Measurements from ENCODE around the gene MT1H. TPM values are rescaled to one million over a fixed set of nuclear protein-coding genes. Genes with fewer than 3 reads are reported as not detected.

Gene MT1H
- total RNA-seq, 5 donors from 2014 or later (not counting 1 experiment from before 2014, with no cell fraction given) = 1.4 TPM; not detected in 4

GRCh38 chr16:56708525-56709442 is 39.2 kb downstream of the MT1H start:
- H3K4me1 ChIP-seq (ENCODE audit: control insufficient read depth in 1 of 2, extremely low read depth in 1 of 2, insufficient read depth in 2 of 2, low read length in 2 of 2) = peaks cover 14 to 31% of the 10 kb centered on the region in 2 experiments
- peak overlapping the region; percentile 41 to 48 for H3K4me3 ChIP-seq (ENCODE audit: control insufficient read depth in 1 of 2, extremely low read depth in 1 of 2, low read length in 1 of 2)
- Mint-ChIP-seq H3K9me3 (no peaks in the 10 kb centered on the region), H3K36me3 (no peaks in the 10 kb centered on the region), H3K27ac (peak overlapping the region; percentile 94 to 97), H3K27me3 (no peaks in the 10 kb centered on the region), H3K4me1 (peaks cover 36 to 48% (median 43%) of the 10 kb centered on the region in 3 donors), H3K4me3 (peak overlapping the region; percentile 76 to 95 (median 80))
- no peaks in the 10 kb centered on the region for H3K9me3 ChIP-seq
- peak overlapping the region; percentile 63 for H3K27ac ChIP-seq (ENCODE audit: low read length)
- ChIA-PET CTCF (interaction anchor here (0.6 to 1.4 kb wide), 6 partner anchors 8 to 213 kb away, joined by 3 to 6 read pairs (median 4); no protein-coding TSS in a partner anchor), POLR2A (interaction anchor here (0.6 to 0.7 kb wide), 2 partner anchors 70 to 312 kb away, joined by 3 read pairs; no protein-coding TSS in a partner anchor)
- ATAC-seq (replicated peaks in 1 of 4) = peak; percentile 93 to 95 (median 95)
- no peaks in the 10 kb centered on the region for H3K36me3 ChIP-seq (ENCODE audit: control insufficient read depth in 2 of 2, extremely low read depth in 1 of 2, insufficient read depth in 1 of 2, low read length in 1 of 2)
- DNase-seq = peak in 33 of 35 experiments; percentile 10 to 67 (median 38)
- WGBS (ENCODE audit: insufficient coverage) = 35% methylated on average over 4 of the region's 13 CpGs
- H3K27me3 ChIP-seq (replicated peaks in 1 of 2; ENCODE audit: control insufficient read depth in 2 of 2, extremely low read depth in 1 of 2, insufficient read depth in 2 of 2, low read length in 1 of 2) = no peaks in the 10 kb centered on the region

GRCh38 chr16:56709443-56710040 is 39.9 kb downstream of the MT1H start:
- no peaks in the 10 kb centered on the region for H3K27me3 Mint-ChIP-seq
- peak overlapping the region; percentile 76 to 95 (median 80) for H3K4me3 Mint-ChIP-seq
- WGBS (ENCODE audit: insufficient coverage) = no CpG with 5 or more reads among the region's 4 CpGs
- no peak for ATAC-seq (replicated peaks in 1 of 4)
- DNase-seq = no peak
- H3K9me3 ChIP-seq = no peaks in the 10 kb centered on the region
- H3K27me3 ChIP-seq (replicated peaks in 1 of 2; ENCODE audit: control insufficient read depth in 2 of 2, extremely low read depth in 1 of 2, insufficient read depth in 2 of 2, low read length in 1 of 2) = no peaks in the 10 kb centered on the region
- no peaks in the 10 kb centered on the region for H3K36me3 ChIP-seq (ENCODE audit: control insufficient read depth in 2 of 2, extremely low read depth in 1 of 2, insufficient read depth in 1 of 2, low read length in 1 of 2)
- H3K4me1 Mint-ChIP-seq = peaks cover 36 to 48% (median 43%) of the 10 kb centered on the region in 3 donors
- peaks cover 14 to 31% of the 10 kb centered on the region in 2 experiments for H3K4me1 ChIP-seq (ENCODE audit: control insufficient read depth in 1 of 2, extremely low read depth in 1 of 2, insufficient read depth in 2 of 2, low read length in 2 of 2)
- no peaks in the 10 kb centered on the region for H3K9me3 Mint-ChIP-seq
- H3K27ac Mint-ChIP-seq = peak overlapping the region; percentile 94 to 97
- peak overlapping the region; percentile 41 to 48 for H3K4me3 ChIP-seq (ENCODE audit: control insufficient read depth in 1 of 2, extremely low read depth in 1 of 2, low read length in 1 of 2)
- H3K27ac ChIP-seq (ENCODE audit: low read length) = peak overlapping the region; percentile 63
- CTCF ChIA-PET = interaction anchor here in 1 of 2 donors (0.6 kb wide), 2 partner anchors 75 to 212 kb away, joined by 3 to 4 read pairs; no protein-coding TSS in a partner anchor
- POLR2A ChIA-PET = interaction anchor here in 1 of 2 donors (0.7 kb wide), 1 partner anchor 69 kb away, joined by 3 read pairs; no protein-coding TSS in a partner anchor
- no peaks in the 10 kb centered on the region for H3K36me3 Mint-ChIP-seq

- Mint-ChIP-seq H3K4me3 (peak overlapping the region; percentile 18 to 95 (median 76)), H3K4me1 (peaks cover 36 to 48% (median 43%) of the 10 kb centered on the region in 3 donors), H3K9me3 (no peaks in the 10 kb centered on the region), H3K36me3 (no peaks in the 10 kb centered on the region), H3K27me3 (no peaks in the 10 kb centered on the region), H3K27ac (peak overlapping the region; percentile 94 to 97)
- Histone ChIP-seq H3K4me3 (ENCODE audit: control insufficient read depth in 1 of 2, extremely low read depth in 1 of 2, low read length in 1 of 2) (peak overlapping the region in 1 of 2 donors; percentile 48), H3K4me1 (ENCODE audit: control insufficient read depth in 1 of 2, extremely low read depth in 1 of 2, insufficient read depth in 2 of 2, low read length in 2 of 2) (peaks cover 14 to 31% of the 10 kb centered on the region in 2 experiments), H3K9me3 (no peaks in the 10 kb centered on the region), H3K27ac (ENCODE audit: low read length) (peak overlapping the region; percentile 63), H3K27me3 (replicated peaks in 1 of 2; ENCODE audit: control insufficient read depth in 2 of 2, extremely low read depth in 1 of 2, insufficient read depth in 2 of 2, low read length in 1 of 2) (no peaks in the 10 kb centered on the region), H3K36me3 (ENCODE audit: control insufficient read depth in 2 of 2, extremely low read depth in 1 of 2, insufficient read depth in 1 of 2, low read length in 1 of 2) (no peaks in the 10 kb centered on the region)
- no peak for ATAC-seq (replicated peaks in 1 of 4)
- WGBS (ENCODE audit: insufficient coverage) = 94% methylated on average over 2 of the region's 3 CpGs
- DNase-seq = no peak
- POLR2A ChIA-PET = interaction anchor here in 1 of 2 donors (0.6 kb wide), 1 partner anchor 135 kb away, joined by 3 read pairs; no protein-coding TSS in a partner anchor
- CTCF ChIA-PET = no interaction called here
Observed at GRCh38 chr16:56710181-56710737, 40.6 kb downstream of the MT1H start.

GRCh38 chr16:56711862-56712261 is 42.2 kb downstream of the MT1H start:
- Histone ChIP-seq H3K27ac (ENCODE audit: low read length) (no peak overlapping the region), H3K36me3 (ENCODE audit: control insufficient read depth in 2 of 2, extremely low read depth in 1 of 2, insufficient read depth in 1 of 2, low read length in 1 of 2) (no peaks in the 10 kb centered on the region), H3K9me3 (no peaks in the 10 kb centered on the region), H3K4me3 (ENCODE audit: control insufficient read depth in 1 of 2, extremely low read depth in 1 of 2, low read length in 1 of 2) (no peak overlapping the region), H3K4me1 (ENCODE audit: control insufficient read depth in 1 of 2, extremely low read depth in 1 of 2, insufficient read depth in 2 of 2, low read length in 2 of 2) (peaks cover 14 to 31% of the 10 kb centered on the region in 2 experiments), H3K27me3 (replicated peaks in 1 of 2; ENCODE audit: control insufficient read depth in 2 of 2, extremely low read depth in 1 of 2, insufficient read depth in 2 of 2, low read length in 1 of 2) (no peaks in the 10 kb centered on the region)
- H3K9me3 Mint-ChIP-seq = no peaks in the 10 kb centered on the region
- CTCF ChIA-PET = no interaction called here
- H3K27ac Mint-ChIP-seq = peak overlapping the region in 1 of 2 donors; percentile 69
- peaks cover 36 to 48% (median 40%) of the 10 kb centered on the region in 3 donors for H3K4me1 Mint-ChIP-seq
- POLR2A ChIA-PET = no interaction called here
- DNase-seq (no peak), ATAC-seq (replicated peaks in 1 of 4) (no peak)
- no peaks in the 10 kb centered on the region for H3K36me3 Mint-ChIP-seq
- WGBS (ENCODE audit: insufficient coverage) = no CpG with 5 or more reads among the region's 2 CpGs
- no peaks in the 10 kb centered on the region for H3K27me3 Mint-ChIP-seq
- peak overlapping the region in 1 of 3 donors; percentile 5 for H3K4me3 Mint-ChIP-seq

GRCh38 chr16:56713794-56714193 is 44.2 kb downstream of the MT1H start:
- Mint-ChIP-seq H3K4me1 (peaks cover 23 to 30% (median 27%) of the 10 kb centered on the region in 3 donors), H3K4me3 (no peak overlapping the region), H3K27me3 (no peaks in the 10 kb centered on the region), H3K27ac (no peak overlapping the region), H3K9me3 (no peaks in the 10 kb centered on the region), H3K36me3 (no peaks in the 10 kb centered on the region)
- H3K4me3 ChIP-seq (ENCODE audit: control insufficient read depth in 1 of 2, extremely low read depth in 1 of 2, low read length in 1 of 2) = no peak overlapping the region
- POLR2A ChIA-PET = no interaction called here
- peaks cover 9 to 19% of the 10 kb centered on the region in 2 experiments for H3K4me1 ChIP-seq (ENCODE audit: control insufficient read depth in 1 of 2, extremely low read depth in 1 of 2, insufficient read depth in 2 of 2, low read length in 2 of 2)
- no peaks in the 10 kb centered on the region for H3K36me3 ChIP-seq (ENCODE audit: control insufficient read depth in 2 of 2, extremely low read depth in 1 of 2, insufficient read depth in 1 of 2, low read length in 1 of 2)
- no peaks in the 10 kb centered on the region for H3K27me3 ChIP-seq (replicated peaks in 1 of 2; ENCODE audit: control insufficient read depth in 2 of 2, extremely low read depth in 1 of 2, insufficient read depth in 2 of 2, low read length in 1 of 2)
- H3K9me3 ChIP-seq = no peaks in the 10 kb centered on the region
- no peak for ATAC-seq (replicated peaks in 1 of 4)
- no peak overlapping the region for H3K27ac ChIP-seq (ENCODE audit: low read length)
- CTCF ChIA-PET = interaction anchor here in 1 of 2 donors (0.7 kb wide), 1 partner anchor 49 kb away, joined by 7 read pairs; no protein-coding TSS in a partner anchor
- 100% methylated on average over 1 of the region's 2 CpGs for WGBS (ENCODE audit: insufficient coverage)
- DNase-seq = no peak

- Histone ChIP-seq H3K4me3 (ENCODE audit: control insufficient read depth in 1 of 2, extremely low read depth in 1 of 2, low read length in 1 of 2) (no peak overlapping the region), H3K36me3 (ENCODE audit: control insufficient read depth in 2 of 2, extremely low read depth in 1 of 2, insufficient read depth in 1 of 2, low read length in 1 of 2) (no peaks in the 10 kb centered on the region), H3K9me3 (no peaks in the 10 kb centered on the region), H3K27ac (ENCODE audit: low read length) (no peak overlapping the region), H3K4me1 (ENCODE audit: control insufficient read depth in 1 of 2, extremely low read depth in 1 of 2, insufficient read depth in 2 of 2, low read length in 2 of 2) (peaks cover 0 to 6% of the 10 kb centered on the region in 2 experiments), H3K27me3 (replicated peaks in 1 of 2; ENCODE audit: control insufficient read depth in 2 of 2, extremely low read depth in 1 of 2, insufficient read depth in 2 of 2, low read length in 1 of 2) (no peaks in the 10 kb centered on the region)
- ChIA-PET POLR2A (no interaction called here), CTCF (interaction anchor here in 1 of 2 donors (0.5 to 1.7 kb wide), 2 partner anchors 13 kb away, joined by 4 to 6 read pairs; no protein-coding TSS in a partner anchor)
- Mint-ChIP-seq H3K4me3 (no peak overlapping the region), H3K9me3 (no peaks in the 10 kb centered on the region), H3K36me3 (no peaks in the 10 kb centered on the region), H3K27ac (no peak overlapping the region), H3K4me1 (peaks cover 11 to 17% (median 15%) of the 10 kb centered on the region in 3 donors), H3K27me3 (no peaks in the 10 kb centered on the region)
- 93% methylated on average over 3 of the region's 4 CpGs for WGBS (ENCODE audit: insufficient coverage)
- DNase-seq (no peak), ATAC-seq (replicated peaks in 1 of 4) (no peak)
Observed at GRCh38 chr16:56715126-56715525, 45.5 kb downstream of the MT1H start.
